Tibial artery (tissue), 4 donors: Measurements from ENCODE around the gene MYOM1.

ENCODE experiments used
- DNase-seq, 2 donors: peaks; one replicate each; pipeline ENCODE4 v3.0.0-alpha.2; 2019
- H3K27ac ChIP-seq, 2 donors: fragments of 200-600 bp; sonication (generic) in 1 of 2; 1 replicate in 1 of 2; 2 replicates in 1 of 2; pipeline ENCODE4 v1.5.1; 2018 to 2019; ENCODE audit warnings: mild to moderate bottlenecking in 1 of 2
- H3K27me3 ChIP-seq, 2 donors: fragments of 200-600 bp; sonication (generic) in 1 of 2; one replicate each; pipeline versions ENCODE4 v1.5.1 to v1.6.0; 2016 to 2019
- H3K36me3 ChIP-seq, 3 donors: fragments of 200-600 bp; sonication (generic) in 2 of 3; one replicate each; pipeline ENCODE4 v1.5.1; 2016 to 2019; ENCODE audit warnings: mild to moderate bottlenecking in 2 of 3
- H3K4me1 ChIP-seq, 4 donors: fragments of 200-600 bp; sonication (generic) in 2 of 4; 1 replicate in 3 of 4; 2 replicates in 1 of 4; pipeline ENCODE4 v1.5.1; 2016 to 2019
- H3K4me3 ChIP-seq, 2 donors: fragments of 200-600 bp; sonication (generic) in 1 of 2; 1 replicate in 1 of 2; 2 replicates in 1 of 2; pipeline ENCODE4 v1.5.1; 2018 to 2019; ENCODE audit warnings: mild to moderate bottlenecking in 2 of 2
- H3K9me3 ChIP-seq, 3 donors: fragments of 200-600 bp; sonication (generic) in 1 of 3; one replicate each; pipeline ENCODE4 v1.5.1; 2016 to 2019
- CTCF ChIP-seq, 2 experiments: fragments of 200-600 bp in 1 of 2; fragments of 450-650 bp in 1 of 2; IDR thresholded peaks; one replicate each; pipeline ENCODE4 v1.5.1; 2017 to 2019; ENCODE audit warnings: antibody characterized with exemption in 2 of 2, mild to moderate bottlenecking in 1 of 2, moderate library complexity in 1 of 2
- intact Hi-C: fragments of 100-400 bp; cut with DNase I; formaldehyde crosslinking; loops from one replicate; pipeline ENCODE4 v1.15.0; 2023; ENCODE audit warnings: low total_unique reads

Gene MYOM1

DNA sequence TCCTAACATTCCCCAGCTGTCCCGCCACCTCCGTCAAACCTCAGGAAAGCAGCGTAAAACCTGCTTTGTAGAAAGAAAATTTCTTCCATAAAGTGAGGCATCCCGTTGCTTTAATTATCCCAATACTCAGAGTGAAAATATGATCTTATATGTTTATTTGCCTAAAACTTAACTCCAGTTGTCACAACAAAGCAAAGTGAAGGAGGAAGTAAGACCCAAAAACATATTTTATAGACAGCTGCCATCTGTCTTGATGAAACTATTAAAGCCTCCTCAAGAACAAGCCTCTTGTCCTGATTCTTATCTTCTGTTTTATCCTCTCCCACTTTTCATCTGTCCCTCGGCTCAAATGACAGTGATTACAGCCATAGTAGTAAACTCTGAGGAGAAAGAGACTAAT is 177.9 kb downstream of the MYOM1 start:
- Histone ChIP-seq H3K9me3 (no peaks in the 10 kb centered on the region), H3K4me3 (no peak overlapping the region), H3K27me3 (no peaks in the 10 kb centered on the region), H3K4me1 (peaks cover 0 to 8% (median 2%) of the 10 kb centered on the region in 4 donors), H3K27ac (no peak overlapping the region), H3K36me3 (no peaks in the 10 kb centered on the region)
- intact Hi-C loops = no loop called here
- DNase-seq = no peak
- TF ChIP-seq CTCF (IDR thresholded peaks at IDR 0.05) = no peak

GRCh38 chr18:3040881-3041280 is 178.9 kb downstream of the MYOM1 start:
- Histone ChIP-seq H3K36me3 (no peaks in the 10 kb centered on the region), H3K4me3 (no peak overlapping the region), H3K27me3 (no peaks in the 10 kb centered on the region), H3K9me3 (no peaks in the 10 kb centered on the region), H3K27ac (no peak overlapping the region), H3K4me1 (peaks cover 0 to 8% (median 2%) of the 10 kb centered on the region in 4 donors)
- no peak for DNase-seq
- intact Hi-C loops = no loop called here
- TF ChIP-seq CTCF (IDR thresholded peaks at IDR 0.05) = no peak

- intact Hi-C loops = no loop called here
- no peak overlapping the region for H3K4me3 ChIP-seq
Measured at GRCh38 chr18:3040173-3040572, 179.6 kb downstream of the MYOM1 start.

DNA sequence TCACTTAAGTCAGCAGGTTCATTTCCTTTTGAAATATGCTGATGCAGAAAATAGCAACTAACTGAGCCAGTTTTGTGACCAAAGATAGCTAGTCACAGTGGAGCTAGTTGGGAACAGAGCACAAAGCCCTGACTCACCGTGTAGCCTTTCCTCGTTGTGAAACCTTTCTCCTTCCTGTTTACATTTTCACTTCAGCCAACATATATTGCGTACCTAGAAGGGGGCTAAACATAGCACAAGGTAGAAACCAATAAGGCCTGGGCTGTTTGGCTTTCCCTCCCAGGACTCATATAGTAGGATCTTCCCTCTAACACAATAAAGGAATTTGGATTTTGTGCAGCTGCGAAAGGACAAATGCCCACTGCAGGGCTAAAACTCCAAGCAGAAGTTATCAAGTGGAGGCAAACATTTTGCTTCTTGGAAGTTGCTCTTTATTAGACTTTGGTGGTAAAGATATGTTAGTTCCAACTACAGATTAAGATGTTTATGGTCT is 182.3 kb downstream of the MYOM1 start:
- Histone ChIP-seq H3K4me1 (peaks cover 0 to 8% (median 2%) of the 10 kb centered on the region in 4 donors), H3K9me3 (no peaks in the 10 kb centered on the region), H3K4me3 (no peak overlapping the region), H3K27ac (peak overlapping the region; percentile 23 to 48), H3K27me3 (no peaks in the 10 kb centered on the region), H3K36me3 (no peaks in the 10 kb centered on the region)
- intact Hi-C loops = no loop called here
- no peak for TF ChIP-seq CTCF (IDR thresholded peaks at IDR 0.05)
- DNase-seq = no peak

More at GRCh38 chr18:3040173-3040572, 179.6 kb downstream of the MYOM1 start:
- H3K9me3 ChIP-seq = no peaks in the 10 kb centered on the region
- H3K36me3 ChIP-seq = no peaks in the 10 kb centered on the region
- no peak for DNase-seq
- no peak overlapping the region for H3K27ac ChIP-seq
- no peaks in the 10 kb centered on the region for H3K27me3 ChIP-seq
- TF ChIP-seq CTCF (IDR thresholded peaks at IDR 0.05) = no peak
- H3K4me1 ChIP-seq = peaks cover 0 to 8% (median 2%) of the 10 kb centered on the region in 4 donors

- intact Hi-C loops = no loop called here
- H3K4me1 ChIP-seq = peaks cover 0 to 8% (median 2%) of the 10 kb centered on the region in 4 donors
Measured at GRCh38 chr18:3036108-3036507, 183.7 kb downstream of the MYOM1 start.

More at GRCh38 chr18:3036108-3036507, 183.7 kb downstream of the MYOM1 start:
- H3K27ac ChIP-seq = no peak overlapping the region
- DNase-seq = no peak
- no peaks in the 10 kb centered on the region for H3K36me3 ChIP-seq
- TF ChIP-seq CTCF (IDR thresholded peaks at IDR 0.05) = no peak
- H3K9me3 ChIP-seq = no peaks in the 10 kb centered on the region
- H3K27me3 ChIP-seq = no peaks in the 10 kb centered on the region
- H3K4me3 ChIP-seq = no peak overlapping the region
